Esophagus squamous epithelium (tissue), 4 donors: ENCODE measurements around the gene HIPK2.

ENCODE experiments used
- CTCF ChIP-seq, 6 experiments: fragments of 450-650 bp in 4 of 6; fragments of 200-600 bp in 2 of 6; sonication (generic) in 2 of 6; IDR thresholded peaks; one replicate each; pipeline ENCODE4 v1.5.1; 2016 to 2019; ENCODE audit warnings: antibody characterized with exemption in 6 of 6, mild to moderate bottlenecking in 4 of 6, moderate library complexity in 4 of 6
- POLR2A ChIP-seq, 4 donors: fragments of 450-650 bp; IDR thresholded peaks; one replicate each; pipeline ENCODE4 v1.6.1; 2017; ENCODE audit warnings: antibody characterized with exemption in 4 of 4, mild to moderate bottlenecking in 4 of 4, moderate library complexity in 3 of 4

GRCh38 chr7:139658296-139658695 is 119.5 kb downstream of the HIPK2 start:
- no peak for TF ChIP-seq CTCF (IDR thresholded peaks at IDR 0.05)
- TF ChIP-seq POLR2A (IDR thresholded peaks at IDR 0.05): no peak
